Measurements from ENCODE around the gene CC2D1A.
"Not testable (repeated sequence)": the region's sequence is repeated elsewhere in the genome, so short reads cannot be mapped to it uniquely, and the experiment has no call there.

CC2D1A gene

DNA sequence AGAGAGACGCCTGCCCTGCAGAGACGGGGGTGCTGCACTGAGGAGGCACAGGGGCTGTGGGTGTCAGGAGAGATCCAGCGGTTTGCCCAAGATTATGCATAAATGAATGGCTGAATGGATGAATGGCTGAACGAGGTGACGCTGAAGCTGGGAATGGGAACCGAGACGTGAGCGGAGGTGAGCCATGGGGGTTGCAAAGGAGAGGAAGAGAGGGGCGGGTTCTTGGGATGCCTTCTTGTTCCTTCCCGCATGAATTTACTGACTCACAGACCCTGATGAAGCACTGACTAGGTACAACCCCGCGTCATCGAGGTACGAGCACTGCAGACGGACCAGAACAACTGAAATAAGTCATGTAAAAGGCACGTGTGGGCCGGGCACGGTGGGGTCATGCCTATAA is 63.0 kb downstream of the CC2D1A start:
- DNase-seq (ENCODE audit: insufficient read length) (no peak), FAIRE-seq (no peak)
- TF ChIP-seq TAF1 (IDR thresholded peaks at IDR 0.05; ENCODE audit: borderline replicate concordance, low read depth, low read length): no peak
- no peak for TF ChIP-seq POLR2A (IDR thresholded peaks at IDR 0.05; ENCODE audit: low read depth, low read length)
- TF ChIP-seq POLR2AphosphoS5 (IDR thresholded peaks at IDR 0.05; ENCODE audit: low read depth, low read length): no peak

- FAIRE-seq (no peak), DNase-seq (ENCODE audit: insufficient read length) (no peak)
These were observed 63.9 kb downstream of the CC2D1A start for GRCh38 chr19:13969897-13970296.

GRCh38 chr19:13971868-13972267 is 65.9 kb downstream of the CC2D1A start:
- FAIRE-seq; DNase-seq (ENCODE audit: insufficient read length): not testable (repeated sequence)

More at GRCh38 chr19:13969897-13970296, 63.9 kb downstream of the CC2D1A start:
- TF ChIP-seq TAF1 (IDR thresholded peaks at IDR 0.05; ENCODE audit: borderline replicate concordance, low read depth, low read length) (no peak), POLR2AphosphoS5 (IDR thresholded peaks at IDR 0.05; ENCODE audit: low read depth, low read length) (no peak), POLR2A (IDR thresholded peaks at IDR 0.05; ENCODE audit: low read depth, low read length) (no peak)

DNA sequence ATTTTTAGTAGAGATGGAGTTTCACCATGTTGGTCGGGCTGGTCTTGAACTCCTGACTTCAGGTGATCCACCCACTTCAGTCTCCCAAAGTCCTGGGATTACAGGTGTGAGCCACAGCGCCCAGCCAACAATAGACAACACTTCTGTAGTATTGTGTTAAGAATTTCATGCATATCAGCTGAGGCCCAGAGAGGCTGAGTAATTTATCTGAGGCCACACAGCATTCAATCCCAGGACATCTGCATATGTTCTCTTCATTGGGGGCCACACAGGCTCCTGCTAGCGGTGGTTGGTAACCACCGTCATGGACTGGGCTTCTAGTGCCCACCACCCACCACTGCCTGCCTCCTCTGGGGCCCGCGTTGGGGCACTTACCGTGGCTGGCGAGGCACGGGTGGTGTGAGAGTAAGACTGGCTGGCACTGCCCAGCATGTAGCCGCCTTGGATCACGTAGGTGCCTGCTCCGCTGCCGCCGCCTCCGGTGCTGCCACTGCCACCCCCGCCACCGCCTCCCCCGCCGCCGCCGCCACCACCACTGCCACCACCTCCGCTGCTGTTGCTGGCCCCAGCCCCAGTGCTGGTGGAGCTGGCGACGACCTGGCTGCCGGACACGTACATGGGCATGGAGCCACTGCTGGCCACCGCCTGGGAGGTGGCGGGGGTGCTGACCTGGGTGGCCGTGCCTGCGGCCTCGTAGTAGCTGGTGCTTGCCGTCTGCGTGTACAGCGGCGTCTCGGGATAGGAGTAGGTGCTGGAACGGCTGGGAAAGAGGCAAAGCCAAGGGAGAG is 66.6 kb downstream of the CC2D1A start:
- no peak for DNase-seq (ENCODE audit: insufficient read length)
- TF ChIP-seq POLR2A (IDR thresholded peaks at IDR 0.05; ENCODE audit: low read depth, low read length) (no peak), TAF1 (IDR thresholded peaks at IDR 0.05; ENCODE audit: borderline replicate concordance, low read depth, low read length) (no peak), POLR2AphosphoS5 (IDR thresholded peaks at IDR 0.05; ENCODE audit: low read depth, low read length) (no peak)
- FAIRE-seq: no peak

- DNase-seq (ENCODE audit: insufficient read length); FAIRE-seq: not testable (repeated sequence)
These were observed 67.5 kb downstream of the CC2D1A start for GRCh38 chr19:13973479-13973878.

DNA sequence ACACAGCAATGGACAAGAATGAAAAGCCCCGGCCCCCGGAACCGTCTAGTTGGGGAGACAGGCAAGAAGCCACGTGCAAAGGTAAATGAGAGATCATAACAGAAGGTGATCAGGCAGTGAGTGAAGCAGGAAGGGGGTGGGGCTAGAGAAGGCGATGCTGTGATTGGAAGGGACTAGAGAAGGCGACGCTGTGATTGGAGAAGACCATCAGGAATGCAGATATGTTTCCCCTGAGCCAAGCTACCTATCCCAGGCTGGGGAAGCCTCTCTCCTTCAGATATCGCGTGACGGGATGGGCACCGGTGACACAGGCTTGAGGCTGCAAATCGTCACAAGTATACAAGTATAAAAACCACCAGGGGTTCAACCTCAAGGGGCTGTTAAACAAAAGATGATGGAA is 68.1 kb downstream of the CC2D1A start:
- TF ChIP-seq POLR2A (IDR thresholded peaks at IDR 0.05; ENCODE audit: low read depth, low read length) (no peak), TAF1 (IDR thresholded peaks at IDR 0.05; ENCODE audit: borderline replicate concordance, low read depth, low read length) (no peak), POLR2AphosphoS5 (IDR thresholded peaks at IDR 0.05; ENCODE audit: low read depth, low read length) (no peak)
- FAIRE-seq (no peak), DNase-seq (ENCODE audit: insufficient read length) (no peak)

- FAIRE-seq: no peak
These were observed 69.9 kb downstream of the CC2D1A start for GRCh38 chr19:13975870-13976269.

GRCh38 chr19:13976446-13976845 is 70.4 kb downstream of the CC2D1A start:
- DNase-seq (ENCODE audit: insufficient read length): no peak
- FAIRE-seq: no peak
- TF ChIP-seq POLR2AphosphoS5 (IDR thresholded peaks at IDR 0.05; ENCODE audit: low read depth, low read length): no peak
- no peak for TF ChIP-seq POLR2A (IDR thresholded peaks at IDR 0.05; ENCODE audit: low read depth, low read length)
- TF ChIP-seq TAF1 (IDR thresholded peaks at IDR 0.05; ENCODE audit: borderline replicate concordance, low read depth, low read length): no peak

More at GRCh38 chr19:13975870-13976269, 69.9 kb downstream of the CC2D1A start:
- no peak for DNase-seq (ENCODE audit: insufficient read length)
- no peak for TF ChIP-seq TAF1 (IDR thresholded peaks at IDR 0.05; ENCODE audit: borderline replicate concordance, low read depth, low read length)
- no peak for TF ChIP-seq POLR2A (IDR thresholded peaks at IDR 0.05; ENCODE audit: low read depth, low read length)
- no peak for TF ChIP-seq POLR2AphosphoS5 (IDR thresholded peaks at IDR 0.05; ENCODE audit: low read depth, low read length)

DNA sequence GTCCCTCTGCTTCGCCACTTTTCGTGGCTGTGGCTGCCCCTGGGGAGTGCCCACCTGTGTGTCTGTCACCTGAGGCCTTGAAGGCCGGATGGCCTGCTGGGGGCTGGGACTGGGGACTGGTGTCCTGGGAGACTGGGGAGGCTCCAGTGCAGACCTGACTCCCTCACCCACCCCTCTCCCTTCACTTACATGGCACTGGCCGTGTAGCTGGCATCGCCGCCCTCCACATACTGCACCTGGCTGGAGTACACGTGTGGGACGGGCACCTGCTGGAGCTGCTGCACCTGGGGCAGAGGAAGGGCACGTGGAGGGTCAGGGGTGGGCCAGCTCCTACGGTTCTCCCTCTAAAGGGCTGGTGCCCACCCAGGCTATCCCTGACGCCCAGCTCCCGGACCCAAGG is 71.8 kb downstream of the CC2D1A start:
- DNase-seq (ENCODE audit: insufficient read length): no peak
- no peak for FAIRE-seq

DNA sequence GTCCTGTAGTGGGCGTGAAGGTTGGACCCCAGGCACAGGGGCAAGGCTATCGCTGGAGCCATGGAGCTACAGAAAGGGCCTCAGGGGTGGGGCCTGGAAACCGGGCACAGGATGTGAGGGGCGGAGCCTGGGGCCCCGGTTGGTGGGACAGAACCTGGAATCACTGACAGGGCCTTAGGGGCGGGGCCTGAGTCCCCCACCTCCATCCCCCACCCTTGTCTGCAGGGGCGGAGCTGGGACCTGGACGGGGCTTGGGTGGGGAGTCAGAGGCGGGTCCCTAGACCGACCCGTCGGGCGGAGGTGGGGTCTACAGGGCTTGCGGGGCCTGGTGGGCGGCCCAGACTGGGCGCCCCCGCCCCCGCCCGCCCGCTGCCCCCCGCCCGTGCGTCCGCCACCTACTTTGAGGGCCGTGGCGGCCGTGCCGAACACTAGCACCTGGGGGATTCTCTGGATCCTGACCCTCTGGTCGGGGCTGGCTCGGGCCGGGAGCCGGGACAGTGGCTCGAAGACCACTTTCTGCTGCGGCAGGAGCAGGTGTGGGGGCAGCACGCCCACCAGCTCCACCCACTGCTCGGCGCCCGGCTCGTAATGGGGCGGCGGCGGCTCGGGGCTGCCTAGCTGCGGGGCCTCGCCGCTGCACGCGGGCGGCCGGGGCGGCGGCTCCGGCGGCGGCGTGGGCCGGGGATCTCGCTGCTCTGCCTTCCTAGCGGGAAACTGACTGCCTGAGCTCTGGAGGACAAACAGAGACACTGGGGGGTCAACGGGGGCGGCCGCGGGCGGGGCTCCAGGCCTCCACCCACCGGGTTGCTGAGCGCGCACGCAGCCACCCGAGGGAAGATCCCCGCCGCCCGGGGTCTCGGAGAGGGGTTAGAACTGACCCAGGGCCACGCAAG is 72.6 kb downstream of the CC2D1A start:
- DNase-seq (ENCODE audit: insufficient read length) (no peak), FAIRE-seq (no peak)
- TF ChIP-seq POLR2AphosphoS5 (IDR thresholded peaks at IDR 0.05; ENCODE audit: low read depth, low read length): no peak
- TF ChIP-seq TAF1 (IDR thresholded peaks at IDR 0.05; ENCODE audit: borderline replicate concordance, low read depth, low read length): no peak
- no peak for TF ChIP-seq POLR2A (IDR thresholded peaks at IDR 0.05; ENCODE audit: low read depth, low read length)

More for the DNA sequence above, 71.8 kb downstream of the CC2D1A start:
- TF ChIP-seq POLR2AphosphoS5 (IDR thresholded peaks at IDR 0.05; ENCODE audit: low read depth, low read length) (no peak), TAF1 (IDR thresholded peaks at IDR 0.05; ENCODE audit: borderline replicate concordance, low read depth, low read length) (no peak), POLR2A (IDR thresholded peaks at IDR 0.05; ENCODE audit: low read depth, low read length) (no peak)

DNA sequence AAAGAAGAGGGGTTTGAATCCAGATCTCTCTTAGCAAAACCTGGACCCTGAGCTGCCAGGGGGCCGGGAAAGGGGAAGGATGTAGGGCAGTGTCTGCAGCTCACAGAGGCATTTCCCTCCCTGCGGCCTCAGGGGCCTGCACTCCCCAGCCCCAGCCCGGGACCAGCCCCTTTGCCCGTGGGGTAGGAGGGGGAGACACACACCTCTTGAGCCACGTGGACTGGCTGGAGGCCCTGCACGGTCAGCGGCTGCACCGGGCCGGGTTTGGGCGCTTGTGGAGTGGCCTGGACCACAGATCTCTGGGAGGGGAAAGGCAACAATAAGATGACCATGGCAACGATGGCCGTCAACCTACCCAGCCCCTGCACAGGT is 73.2 kb downstream of the CC2D1A start:
- DNase-seq (ENCODE audit: insufficient read length) (no peak), FAIRE-seq (no peak)
- no peak for TF ChIP-seq TAF1 (IDR thresholded peaks at IDR 0.05; ENCODE audit: borderline replicate concordance, low read depth, low read length)
- TF ChIP-seq POLR2A (IDR thresholded peaks at IDR 0.05; ENCODE audit: low read depth, low read length): no peak
- no peak for TF ChIP-seq POLR2AphosphoS5 (IDR thresholded peaks at IDR 0.05; ENCODE audit: low read depth, low read length)

DNA sequence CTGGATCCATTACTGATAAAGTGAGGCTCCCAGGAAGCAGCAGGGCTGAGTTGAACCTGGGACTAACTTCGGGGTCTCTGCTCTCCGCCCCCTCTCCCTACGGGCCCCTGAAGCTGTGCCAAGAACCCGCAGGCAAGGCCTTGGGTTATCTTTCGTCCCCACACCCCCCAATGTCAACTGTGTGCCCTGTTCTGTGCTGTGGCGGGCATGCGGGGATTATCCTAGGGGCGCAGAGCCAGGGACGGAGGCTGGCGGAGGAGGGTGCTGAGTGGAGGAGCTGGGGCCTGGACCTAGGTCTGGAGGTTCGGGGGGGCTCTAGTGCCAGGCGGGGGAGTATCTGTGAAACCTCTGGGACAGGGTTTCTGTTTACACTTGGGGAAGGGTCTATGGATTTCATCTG is 73.7 kb downstream of the CC2D1A start:
- no peak for FAIRE-seq
- no peak for DNase-seq (ENCODE audit: insufficient read length)
- TF ChIP-seq TAF1 (IDR thresholded peaks at IDR 0.05; ENCODE audit: borderline replicate concordance, low read depth, low read length) (no peak), POLR2A (IDR thresholded peaks at IDR 0.05; ENCODE audit: low read depth, low read length) (no peak), POLR2AphosphoS5 (IDR thresholded peaks at IDR 0.05; ENCODE audit: low read depth, low read length) (no peak)

Data from GM12892 (cell line).